HG02973 (cell line): ENCODE measurements around the gene CFAP54.
"Not testable (repeated sequence)": the region's sequence is repeated elsewhere in the genome, so short reads cannot be mapped to it uniquely, and the experiment has no call there.

Experiments used
- ATAC-seq: cut with Tn5 transposase; IDR thresholded peaks from one replicate; pipeline ENCODE4 v1.9.1; 2021; ENCODE audit warnings: moderate library complexity; ENCODE audit not compliant: unreplicated experiment

CFAP54 gene

GRCh38 chr12:96510306-96510764 lies 21.0 kb downstream of the CFAP54 start:
- ATAC-seq: no peak

- ATAC-seq: no peak
These were observed 23.8 kb downstream of the CFAP54 start for GRCh38 chr12:96513166-96513565.

GRCh38 chr12:96513681-96514080 lies 24.3 kb downstream of the CFAP54 start:
- ATAC-seq: no peak

GRCh38 chr12:96514328-96514727 lies 25.0 kb downstream of the CFAP54 start:
- ATAC-seq: peak; percentile 93

GRCh38 chr12:96516472-96517430 lies 27.4 kb downstream of the CFAP54 start:
- ATAC-seq: peak; percentile 56

GRCh38 chr12:96520767-96521166 lies 31.4 kb downstream of the CFAP54 start:
- no peak for ATAC-seq

GRCh38 chr12:96521895-96522682 lies 32.7 kb downstream of the CFAP54 start:
- no peak for ATAC-seq

- no peak for ATAC-seq
These were observed 33.3 kb downstream of the CFAP54 start for GRCh38 chr12:96522690-96523089.

- ATAC-seq: no peak
These were observed 36.7 kb downstream of the CFAP54 start for GRCh38 chr12:96526110-96526509.

- ATAC-seq: no peak
These were observed 40.5 kb downstream of the CFAP54 start for GRCh38 chr12:96529912-96530311.

- ATAC-seq: no peak
These were observed 45.0 kb downstream of the CFAP54 start for GRCh38 chr12:96534339-96534738.

GRCh38 chr12:96548384-96548783 lies 59.0 kb downstream of the CFAP54 start:
- no peak for ATAC-seq

- ATAC-seq: no peak
These were observed 60.0 kb downstream of the CFAP54 start for GRCh38 chr12:96549341-96549740.

GRCh38 chr12:96570579-96570978 lies 81.2 kb downstream of the CFAP54 start:
- ATAC-seq: peak; percentile 34

GRCh38 chr12:96571101-96571862 lies 81.9 kb downstream of the CFAP54 start:
- peak; percentile 87 for ATAC-seq

GRCh38 chr12:96578526-96579125 lies 89.2 kb downstream of the CFAP54 start:
- peak; percentile 91 for ATAC-seq

- ATAC-seq: no peak
These were observed 96.6 kb downstream of the CFAP54 start for GRCh38 chr12:96585977-96586376.

GRCh38 chr12:96587691-96588090 lies 98.3 kb downstream of the CFAP54 start:
- no peak for ATAC-seq

GRCh38 chr12:96590970-96591369 lies 101.6 kb downstream of the CFAP54 start:
- no peak for ATAC-seq

GRCh38 chr12:96604374-96604773 lies 115.0 kb downstream of the CFAP54 start:
- not testable (repeated sequence) for ATAC-seq

GRCh38 chr12:96605684-96606083 lies 116.3 kb downstream of the CFAP54 start:
- ATAC-seq: no peak
